Calu3 (cell line): ENCODE data around the gene TAS1R3. TPM values are rescaled to one million over a fixed set of nuclear protein-coding genes. Genes with fewer than 3 reads are reported as not detected.

Experiments used
- BruUV-seq: library from RNA; stranded (reverse); fragments of 400-500 nt; replicated peaks from 2 replicates; lab custom pipeline; 2021; lab: Mats Ljungman, UMichigan
- CTCF ChIA-PET: fragments of 300-600 bp; sonication (Branson Sonifier 250); formaldehyde crosslinking; loops from one replicate; lab custom pipeline; 2022; ENCODE audit warnings: antibody characterized with exemption; lab: Charles Lee
- DNase-seq: peaks from one replicate; pipeline ENCODE4 v3.0.0; 2022
- H3K27ac Mint-ChIP-seq: one replicate; pipeline ENCODE4 v1.8.0; 2022; ENCODE audit warnings: mixed read lengths; ENCODE audit not compliant: unreplicated experiment
- H3K27me3 Mint-ChIP-seq: one replicate; pipeline ENCODE4 v1.8.0; 2022; ENCODE audit warnings: mixed read lengths; ENCODE audit not compliant: unreplicated experiment
- H3K36me3 Mint-ChIP-seq: one replicate; pipeline ENCODE4 v1.8.0; 2022; ENCODE audit warnings: mild to moderate bottlenecking, moderate library complexity, mixed read lengths; ENCODE audit not compliant: insufficient read depth, unreplicated experiment
- H3K4me1 Mint-ChIP-seq: one replicate; pipeline ENCODE4 v1.8.0; 2022; ENCODE audit warnings: mild to moderate bottlenecking, low read depth, mixed read lengths; ENCODE audit not compliant: unreplicated experiment
- H3K4me3 Mint-ChIP-seq: one replicate; pipeline ENCODE4 v1.8.0; 2022; ENCODE audit warnings: mild to moderate bottlenecking, low read depth, moderate library complexity, mixed read lengths; ENCODE audit not compliant: unreplicated experiment
- H3K9me3 Mint-ChIP-seq: one replicate; pipeline ENCODE4 v1.8.0; 2022; ENCODE audit warnings: low read depth, mixed read lengths; ENCODE audit not compliant: unreplicated experiment
- intact Hi-C: fragments of 100-400 bp; cut with micrococcal nuclease; formaldehyde crosslinking; loops from one replicate; pipeline ENCODE4 v1.10.0; 2022; ENCODE audit not compliant: unreplicated experiment
- total RNA-seq: library from RNA; stranded (reverse); gene quantifications from 2 replicates; pipeline ENCODE4 v1.2.3, GENCODE V29; 2022
- TF ChIP-seq, protein P1 (sequence below): fragments of 200-600 bp; IDR thresholded peaks from one replicate; pipeline ENCODE4 v1.8.0; 2022; ENCODE audit warnings: antibody characterized with exemption; ENCODE audit not compliant: unreplicated experiment

The TAS1R3 gene
- total RNA-seq, 1 experiment from 2014 or later = 0.42 TPM

- Mint-ChIP-seq H3K4me1 (no peaks in the 10 kb centered on the region), H3K27me3 (no peaks in the 10 kb centered on the region), H3K36me3 (peaks cover 84% of the 10 kb centered on the region), H3K27ac (peak overlapping the region; percentile 67), H3K4me3 (no peak overlapping the region), H3K9me3 (no peaks in the 10 kb centered on the region)
- CTCF ChIA-PET = no interaction called here
- TF ChIP-seq, protein P1, sequence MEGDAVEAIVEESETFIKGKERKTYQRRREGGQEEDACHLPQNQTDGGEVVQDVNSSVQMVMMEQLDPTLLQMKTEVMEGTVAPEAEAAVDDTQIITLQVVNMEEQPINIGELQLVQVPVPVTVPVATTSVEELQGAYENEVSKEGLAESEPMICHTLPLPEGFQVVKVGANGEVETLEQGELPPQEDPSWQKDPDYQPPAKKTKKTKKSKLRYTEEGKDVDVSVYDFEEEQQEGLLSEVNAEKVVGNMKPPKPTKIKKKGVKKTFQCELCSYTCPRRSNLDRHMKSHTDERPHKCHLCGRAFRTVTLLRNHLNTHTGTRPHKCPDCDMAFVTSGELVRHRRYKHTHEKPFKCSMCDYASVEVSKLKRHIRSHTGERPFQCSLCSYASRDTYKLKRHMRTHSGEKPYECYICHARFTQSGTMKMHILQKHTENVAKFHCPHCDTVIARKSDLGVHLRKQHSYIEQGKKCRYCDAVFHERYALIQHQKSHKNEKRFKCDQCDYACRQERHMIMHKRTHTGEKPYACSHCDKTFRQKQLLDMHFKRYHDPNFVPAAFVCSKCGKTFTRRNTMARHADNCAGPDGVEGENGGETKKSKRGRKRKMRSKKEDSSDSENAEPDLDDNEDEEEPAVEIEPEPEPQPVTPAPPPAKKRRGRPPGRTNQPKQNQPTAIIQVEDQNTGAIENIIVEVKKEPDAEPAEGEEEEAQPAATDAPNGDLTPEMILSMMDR = no peak
- no peak for DNase-seq
- intact Hi-C loops = no loop called here
- no TSS peak for BruUV-seq
Observed at GRCh38 chr1:1329304-1330210, 1.5 kb upstream of the TAS1R3 start.

- no TSS peak for BruUV-seq
- no peaks in the 10 kb centered on the region for H3K4me1 Mint-ChIP-seq
- peaks cover 75% of the 10 kb centered on the region for H3K36me3 Mint-ChIP-seq
- no peak for DNase-seq
- no peaks in the 10 kb centered on the region for H3K27me3 Mint-ChIP-seq
- TF ChIP-seq, protein P1 = no peak
- H3K9me3 Mint-ChIP-seq = no peaks in the 10 kb centered on the region
- intact Hi-C loops = no loop called here
- CTCF ChIA-PET = no interaction called here
- H3K4me3 Mint-ChIP-seq = no peak overlapping the region
- no peak overlapping the region for H3K27ac Mint-ChIP-seq
Observed at GRCh38 chr1:1330366-1331067, 563 bp upstream of the TAS1R3 start.

GRCh38 chr1:1332031-1332755 is 1.1 kb downstream of the TAS1R3 start:
- CTCF ChIA-PET = no interaction called here
- BruUV-seq = no TSS peak
- Mint-ChIP-seq H3K36me3 (peaks cover 63% of the 10 kb centered on the region), H3K27me3 (no peaks in the 10 kb centered on the region), H3K4me3 (no peak overlapping the region), H3K4me1 (no peaks in the 10 kb centered on the region), H3K27ac (no peak overlapping the region), H3K9me3 (no peaks in the 10 kb centered on the region)
- intact Hi-C loops = no loop called here
- TF ChIP-seq, protein P1 = no peak
- DNase-seq = no peak

DNA sequence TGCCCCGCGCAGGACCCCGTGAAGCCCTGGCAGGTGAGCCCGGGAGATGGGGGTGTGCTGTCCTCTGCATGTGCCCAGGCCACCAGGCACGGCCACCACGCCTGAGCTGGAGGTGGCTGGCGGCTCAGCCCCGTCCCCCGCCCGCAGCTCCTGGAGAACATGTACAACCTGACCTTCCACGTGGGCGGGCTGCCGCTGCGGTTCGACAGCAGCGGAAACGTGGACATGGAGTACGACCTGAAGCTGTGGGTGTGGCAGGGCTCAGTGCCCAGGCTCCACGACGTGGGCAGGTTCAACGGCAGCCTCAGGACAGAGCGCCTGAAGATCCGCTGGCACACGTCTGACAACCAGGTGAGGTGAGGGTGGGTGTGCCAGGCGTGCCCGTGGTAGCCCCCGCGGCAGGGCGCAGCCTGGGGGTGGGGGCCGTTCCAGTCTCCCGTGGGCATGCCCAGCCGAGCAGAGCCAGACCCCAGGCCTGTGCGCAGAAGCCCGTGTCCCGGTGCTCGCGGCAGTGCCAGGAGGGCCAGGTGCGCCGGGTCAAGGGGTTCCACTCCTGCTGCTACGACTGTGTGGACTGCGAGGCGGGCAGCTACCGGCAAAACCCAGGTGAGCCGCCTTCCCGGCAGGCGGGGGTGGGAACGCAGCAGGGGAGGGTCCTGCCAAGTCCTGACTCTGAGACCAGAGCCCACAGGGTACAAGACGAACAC is 1.8 kb downstream of the TAS1R3 start:
- TF ChIP-seq, protein P1 = no peak
- H3K36me3 Mint-ChIP-seq = peaks cover 63% of the 10 kb centered on the region
- H3K9me3 Mint-ChIP-seq = no peaks in the 10 kb centered on the region
- no peak overlapping the region for H3K4me3 Mint-ChIP-seq
- H3K27ac Mint-ChIP-seq = no peak overlapping the region
- CTCF ChIA-PET = no interaction called here
- no TSS peak for BruUV-seq
- no peak for DNase-seq
- H3K27me3 Mint-ChIP-seq = no peaks in the 10 kb centered on the region
- no peaks in the 10 kb centered on the region for H3K4me1 Mint-ChIP-seq
- intact Hi-C loops = no loop called here
